H7 (cell line): Measurements from ENCODE around the gene USP48. TPM values are rescaled to one million over a fixed set of nuclear protein-coding genes. Genes with fewer than 3 reads are reported as not detected.

ENCODE experiments used
- DNase-seq: peaks from one replicate; pipeline ENCODE4 v3.0.0; 2012
- H3K27me3 ChIP-seq: 2 replicates; pipeline ENCODE4 v1.6.0; 2011; ENCODE audit warnings: mild to moderate bottlenecking, low read length; ENCODE audit not compliant: control insufficient read depth, insufficient read depth
- H3K36me3 ChIP-seq: replicated peaks from 2 replicates; pipeline ENCODE4 v1.5.1; 2011; ENCODE audit warnings: low read length; ENCODE audit not compliant: control insufficient read depth, insufficient read depth
- H3K4me3 ChIP-seq: 2 replicates; pipeline ENCODE4 v1.5.1; 2011; ENCODE audit warnings: low read depth, mild to moderate bottlenecking, control low read depth, low read length, moderate library complexity; ENCODE audit not compliant: insufficient read depth
- total RNA-seq: library from RNA; depleted of rRNA; stranded (reverse); fragments of >200 nt; shearing (Covaris generic); gene quantifications from 2 replicates; pipeline ENCODE4 v1.2.3, GENCODE V29; 2014

USP48 gene
- total RNA-seq, 1 experiment from 2014 or later = 37.1 TPM

- H3K27me3 ChIP-seq = no peaks in the 10 kb centered on the region
- H3K36me3 ChIP-seq = no peaks in the 10 kb centered on the region; the same call in 1 of the 2 replicates
- peak; percentile 43 for DNase-seq
- H3K4me3 ChIP-seq = no peak overlapping the region
Observed at GRCh38 chr1:21821385-21822019, 38.6 kb upstream of the USP48 start.

DNA sequence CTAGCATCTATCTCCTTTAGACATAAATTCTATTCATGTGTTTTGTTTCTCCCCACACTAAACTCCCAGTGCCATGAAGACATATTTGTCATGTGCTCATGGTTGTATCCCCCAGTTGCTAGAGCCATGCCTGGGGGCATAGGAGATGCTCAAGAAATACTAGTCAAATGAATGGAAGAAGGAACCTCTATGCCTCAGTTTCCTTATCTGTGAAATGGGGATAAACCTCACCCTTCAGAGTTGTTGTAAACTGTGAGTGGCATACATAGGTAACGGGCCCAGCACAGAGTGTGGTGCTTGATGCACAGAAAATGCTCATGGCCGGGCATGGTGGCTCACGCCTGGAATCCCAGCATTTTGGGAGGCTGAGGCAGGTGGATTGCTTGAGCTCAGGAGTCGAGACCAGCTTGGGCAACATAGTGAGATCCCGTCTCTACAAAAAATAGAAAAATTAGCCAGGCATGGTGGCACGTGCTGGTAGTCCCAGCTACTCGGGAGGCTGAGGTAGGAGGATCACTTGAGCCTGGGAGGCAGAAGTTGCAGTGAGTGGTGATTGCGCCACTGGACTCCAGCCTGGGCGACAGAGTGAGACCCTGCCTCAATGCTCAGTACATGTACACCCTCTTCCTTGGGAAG is 37.8 kb upstream of the USP48 start:
- no peaks in the 10 kb centered on the region; the same call in 1 of the 2 replicates for H3K36me3 ChIP-seq
- H3K27me3 ChIP-seq = no peaks in the 10 kb centered on the region
- DNase-seq = peak; percentile 13
- H3K4me3 ChIP-seq = no peak overlapping the region

GRCh38 chr1:21818656-21819055 is 35.7 kb upstream of the USP48 start:
- H3K27me3 ChIP-seq = no peaks in the 10 kb centered on the region
- no peak overlapping the region for H3K4me3 ChIP-seq
- no peaks in the 10 kb centered on the region; the same call in 1 of the 2 replicates for H3K36me3 ChIP-seq
- DNase-seq = peak; percentile 100

GRCh38 chr1:21816602-21817302 is 33.8 kb upstream of the USP48 start:
- DNase-seq = peak; percentile 29
- no peaks in the 10 kb centered on the region; the same call in 1 of the 2 replicates for H3K36me3 ChIP-seq

DNA sequence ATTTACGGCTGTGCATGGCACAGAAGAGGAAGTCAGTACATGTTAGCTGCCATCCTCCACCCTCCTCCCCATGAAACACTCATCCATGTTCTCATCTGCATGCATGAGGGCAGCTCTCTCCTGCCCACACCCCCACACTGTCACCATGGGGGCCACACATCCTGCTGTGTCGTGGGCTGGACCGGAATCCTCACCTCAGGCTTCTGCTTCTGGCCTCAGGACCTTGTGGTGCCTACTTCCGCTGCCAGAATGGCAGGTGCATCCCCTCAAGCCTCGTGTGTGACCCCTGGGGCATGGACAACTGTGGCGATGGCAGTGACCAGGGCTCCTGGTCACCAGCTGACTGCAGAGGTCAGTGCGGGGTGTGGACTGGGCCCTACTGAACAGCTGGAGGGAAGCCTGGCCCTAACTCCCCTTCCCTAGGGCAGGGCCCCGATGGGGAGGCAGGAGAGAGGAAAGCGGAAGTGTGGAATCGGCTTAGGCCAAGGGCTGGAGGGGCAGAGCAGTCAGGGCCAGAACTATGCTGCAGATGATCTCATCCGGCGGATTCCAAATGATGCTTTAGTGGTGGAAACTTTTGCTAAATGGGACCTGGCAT is 32.9 kb upstream of the USP48 start:
- no peak overlapping the region for H3K4me3 ChIP-seq
- peak; percentile 40 for DNase-seq
- no peaks in the 10 kb centered on the region for H3K36me3 ChIP-seq
- H3K27me3 ChIP-seq = no peaks in the 10 kb centered on the region; the same call in 1 of the 2 replicates

More at GRCh38 chr1:21816602-21817302, 33.8 kb upstream of the USP48 start:
- no peak overlapping the region for H3K4me3 ChIP-seq
- H3K27me3 ChIP-seq = no peaks in the 10 kb centered on the region; the same call in 1 of the 2 replicates

DNA sequence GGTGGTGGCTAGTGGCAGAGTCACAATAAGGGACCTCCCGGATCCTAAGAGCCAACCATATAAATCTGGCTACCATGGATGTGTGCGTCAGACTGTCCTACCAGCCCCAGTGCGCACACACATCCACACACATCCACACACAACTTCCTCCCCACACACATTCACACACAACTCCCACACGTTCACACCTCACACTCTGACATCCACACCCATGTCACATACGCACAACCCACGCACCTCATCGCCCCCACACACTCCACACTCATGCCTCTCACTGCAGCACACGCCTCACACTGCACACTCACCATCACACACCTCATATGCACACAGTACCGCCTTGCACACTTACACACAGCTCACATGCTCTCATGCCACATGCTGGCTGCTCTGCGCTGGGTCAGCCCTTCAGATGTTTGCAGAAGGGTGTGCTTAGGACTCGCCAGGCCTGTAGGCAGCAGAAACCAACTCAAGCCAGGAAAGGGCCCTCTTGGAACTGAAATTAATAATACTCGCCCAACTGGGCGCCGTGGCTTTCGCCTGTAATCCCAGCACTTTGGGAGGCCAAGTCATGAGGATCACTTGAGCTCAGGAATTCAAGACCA is 32.1 kb upstream of the USP48 start:
- Histone ChIP-seq H3K4me3 (peak overlapping the region; percentile 73), H3K36me3 (no peaks in the 10 kb centered on the region), H3K27me3 (no peaks in the 10 kb centered on the region; the same call in 1 of the 2 replicates)
- peak; percentile 19 for DNase-seq

DNA sequence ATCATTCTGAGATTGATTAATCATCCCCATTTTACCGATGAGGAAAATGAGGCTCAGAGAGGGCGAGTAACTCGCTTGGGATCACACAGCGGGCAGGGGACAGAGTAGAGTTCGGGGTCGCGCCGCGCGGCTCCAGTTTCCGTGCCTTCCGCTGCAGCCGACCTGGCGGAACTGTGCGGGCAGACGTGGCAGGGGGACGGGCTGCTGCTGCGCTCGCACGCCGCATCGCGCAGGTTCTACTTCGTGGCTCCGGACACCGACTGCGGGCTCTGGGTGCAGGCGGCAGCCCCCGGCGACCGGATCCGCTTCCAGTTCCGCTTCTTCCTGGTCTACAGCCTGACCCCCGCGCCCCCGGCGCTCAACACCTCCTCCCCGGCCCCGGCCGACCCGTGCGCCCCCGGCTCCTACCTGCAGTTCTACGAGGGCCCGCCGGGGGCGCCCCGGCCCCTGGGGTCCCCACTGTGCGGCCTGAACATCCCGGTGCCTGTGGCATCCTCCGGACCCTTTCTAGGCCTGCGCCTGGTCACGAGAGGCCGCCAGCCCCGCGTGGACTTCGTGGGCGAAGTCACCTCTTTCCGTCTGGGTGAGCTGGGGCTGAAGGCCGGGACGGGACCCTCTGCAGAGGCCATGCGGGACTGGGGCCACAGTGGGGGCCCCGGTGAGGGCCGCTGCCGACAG is 31.4 kb upstream of the USP48 start:
- Histone ChIP-seq H3K4me3 (peak overlapping the region; percentile 73), H3K27me3 (no peaks in the 10 kb centered on the region; the same call in 1 of the 2 replicates), H3K36me3 (no peaks in the 10 kb centered on the region)
- peak; percentile 99 for DNase-seq

DNA sequence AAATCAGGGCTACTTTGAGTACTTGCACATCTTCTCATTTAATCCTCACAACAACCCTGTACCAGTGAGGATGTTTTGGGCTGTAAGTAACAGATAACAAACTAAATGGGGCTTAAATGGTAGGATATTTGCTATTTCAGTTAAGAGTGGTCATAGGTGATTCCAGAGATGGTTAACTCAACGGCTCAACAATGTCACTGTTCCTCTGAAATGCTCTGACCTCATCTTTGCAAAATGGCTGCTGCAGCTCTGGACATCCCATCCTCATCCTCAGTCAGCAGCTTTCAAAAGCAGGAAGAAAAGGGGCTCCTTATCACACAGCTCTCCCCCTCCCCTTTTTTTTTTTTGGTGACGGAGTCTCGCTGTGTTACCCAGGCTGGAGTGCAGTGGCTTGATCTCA is 30.6 kb upstream of the USP48 start:
- no peak overlapping the region for H3K4me3 ChIP-seq
- DNase-seq = peak; percentile 9
- H3K36me3 ChIP-seq = no peaks in the 10 kb centered on the region
- no peaks in the 10 kb centered on the region; the same call in 1 of the 2 replicates for H3K27me3 ChIP-seq

GRCh38 chr1:21811875-21812305 is 28.9 kb upstream of the USP48 start, which contains the start of gene LDLRAD2:
TSS of gene LDLRAD2 (plus strand) at chr1:21812265. CDS start at chr1:21812452, 187 bp downstream.
- Histone ChIP-seq H3K36me3 (no peaks in the 10 kb centered on the region), H3K27me3 (no peaks in the 10 kb centered on the region; the same call in 1 of the 2 replicates), H3K4me3 (no peak within 1 kb of the TSS)
- DNase-seq = peak; percentile 43

DNA sequence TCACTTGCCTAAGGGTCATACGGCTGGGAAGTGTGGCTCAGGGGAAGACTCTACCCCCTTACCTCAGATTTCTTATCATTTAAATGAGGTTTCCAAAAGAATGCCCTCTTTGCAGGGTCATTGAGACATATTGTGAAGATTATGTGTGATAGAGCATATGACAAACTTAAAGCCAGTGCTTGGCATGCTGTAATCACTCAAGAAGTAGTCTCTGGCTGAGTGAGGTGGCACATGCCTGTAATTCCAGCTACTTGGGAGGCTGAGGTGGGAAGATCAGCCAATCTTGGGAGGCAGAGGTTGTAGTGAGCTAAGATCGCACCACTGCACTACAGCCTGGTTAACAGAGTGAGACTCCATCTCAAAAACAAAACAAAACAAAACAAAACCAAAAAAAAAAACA is 21.6 kb upstream of the USP48 start:
- no peaks in the 10 kb centered on the region for H3K36me3 ChIP-seq
- no peaks in the 10 kb centered on the region for H3K27me3 ChIP-seq
- DNase-seq = no peak
- no peak overlapping the region for H3K4me3 ChIP-seq

DNA sequence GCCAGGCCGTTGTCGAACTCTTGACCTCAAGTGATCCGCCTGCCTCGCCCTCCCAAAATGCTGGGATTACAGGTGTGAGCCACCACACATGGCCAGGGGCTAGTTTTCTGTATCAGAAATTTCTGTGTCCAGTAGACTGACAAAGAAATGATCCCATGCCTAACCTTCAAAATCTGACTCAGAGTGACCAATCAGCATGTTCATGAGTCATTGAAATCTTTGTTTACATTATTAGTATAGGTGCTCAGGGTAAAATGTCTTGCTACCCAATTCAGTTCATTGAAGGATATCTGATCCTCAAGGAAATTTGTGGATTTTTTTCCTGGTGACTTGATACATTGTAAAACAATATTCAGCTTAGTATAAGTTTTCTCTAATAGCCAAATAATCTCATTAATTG is 18.2 kb upstream of the USP48 start:
- Histone ChIP-seq H3K27me3 (no peaks in the 10 kb centered on the region), H3K4me3 (no peak overlapping the region), H3K36me3 (no peaks in the 10 kb centered on the region)
- DNase-seq = no peak

DNA sequence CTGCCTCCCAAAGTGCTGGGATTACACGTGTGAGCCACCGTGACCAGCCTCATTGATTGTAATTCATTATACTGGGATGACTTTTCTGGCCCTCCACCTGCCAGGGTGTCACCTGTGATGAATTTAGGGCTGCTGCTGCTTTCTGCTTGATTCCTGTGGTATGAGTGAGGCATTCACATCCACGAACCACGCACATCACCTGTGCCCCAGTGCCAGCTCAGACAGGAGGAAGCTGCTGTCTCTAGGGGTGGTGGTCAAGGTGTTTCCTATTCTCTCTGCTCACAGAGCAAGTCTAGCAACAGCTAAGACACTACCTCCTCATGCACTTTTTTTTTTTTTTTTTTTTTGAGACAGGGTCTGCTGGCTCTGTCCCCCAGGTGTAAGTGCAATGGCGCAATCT is 16.8 kb upstream of the USP48 start:
- Histone ChIP-seq H3K27me3 (no peaks in the 10 kb centered on the region), H3K36me3 (no peaks in the 10 kb centered on the region), H3K4me3 (no peak overlapping the region)
- DNase-seq = no peak

- no peak for DNase-seq
Observed at GRCh38 chr1:21795075-21795474, 12.1 kb upstream of the USP48 start.

DNA sequence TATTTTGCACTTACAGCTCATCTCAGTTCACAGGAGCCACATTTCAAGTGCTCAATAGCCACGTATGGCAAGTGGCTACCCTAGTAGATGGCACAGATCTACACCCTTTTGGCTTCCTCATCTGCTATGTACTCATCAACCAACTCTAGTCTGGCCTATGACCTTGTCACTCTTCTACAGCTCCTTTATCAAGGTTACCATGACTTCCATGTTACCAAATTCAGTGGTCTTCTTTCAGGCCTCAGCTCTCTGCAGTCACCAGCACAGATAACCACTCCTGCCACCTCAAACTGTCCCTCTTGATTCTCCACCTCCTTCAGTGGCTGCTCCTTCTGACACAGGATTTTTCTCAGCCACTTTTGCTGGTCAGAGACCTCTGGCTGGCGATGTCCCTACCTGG is 11.7 kb upstream of the USP48 start:
- no peak for DNase-seq
- Histone ChIP-seq H3K36me3 (no peaks in the 10 kb centered on the region), H3K4me3 (no peak overlapping the region), H3K27me3 (no peaks in the 10 kb centered on the region)

More at GRCh38 chr1:21795075-21795474, 12.1 kb upstream of the USP48 start:
- H3K36me3 ChIP-seq = no peaks in the 10 kb centered on the region
- H3K27me3 ChIP-seq = no peaks in the 10 kb centered on the region
- no peak overlapping the region for H3K4me3 ChIP-seq
